ENCODE results near the gene TXN. TPM values are rescaled to one million over a fixed set of nuclear protein-coding genes. Genes with fewer than 3 reads are reported as not detected.

Gene TXN
- total RNA-seq, 2 experiments from 2014 or later: 287 to 322 TPM

GRCh38 chr9:110276781-110277180 lies 20.5 kb upstream of the TXN start:
- CTCF ChIA-PET: no interaction called here
- DNase-seq (no peak), ATAC-seq (no peak)
- Mint-ChIP-seq H3K27ac (no peak overlapping the region), H3K27me3 (peaks cover 12% of the 10 kb centered on the region), H3K4me1 (no peaks in the 10 kb centered on the region), H3K4me3 (no peak overlapping the region), H3K9me3 (ENCODE audit: low read depth) (no peaks in the 10 kb centered on the region), H3K36me3 (no peaks in the 10 kb centered on the region)

- Mint-ChIP-seq H3K27ac (no peak overlapping the region), H3K9me3 (ENCODE audit: low read depth) (no peaks in the 10 kb centered on the region), H3K27me3 (peaks cover 14% of the 10 kb centered on the region), H3K4me3 (no peak overlapping the region), H3K4me1 (no peaks in the 10 kb centered on the region), H3K36me3 (no peaks in the 10 kb centered on the region)
- CTCF ChIA-PET: no interaction called here
- DNase-seq: no peak
- ATAC-seq: no peak
Measured at GRCh38 chr9:110270211-110270995, 14.1 kb upstream of the TXN start.

GRCh38 chr9:110266795-110267194 lies 10.5 kb upstream of the TXN start:
- Mint-ChIP-seq H3K27me3 (peaks cover 22% of the 10 kb centered on the region), H3K9me3 (ENCODE audit: low read depth) (no peaks in the 10 kb centered on the region), H3K27ac (no peak overlapping the region), H3K4me1 (no peaks in the 10 kb centered on the region), H3K36me3 (no peaks in the 10 kb centered on the region), H3K4me3 (no peak overlapping the region)
- ATAC-seq: no peak
- CTCF ChIA-PET: no interaction called here
- DNase-seq: no peak

- Mint-ChIP-seq H3K27ac (no peak overlapping the region), H3K36me3 (no peaks in the 10 kb centered on the region), H3K9me3 (ENCODE audit: low read depth) (no peaks in the 10 kb centered on the region), H3K27me3 (peaks cover 24% of the 10 kb centered on the region), H3K4me1 (peaks cover 17% of the 10 kb centered on the region), H3K4me3 (no peak overlapping the region)
- CTCF ChIA-PET: no interaction called here
- DNase-seq (no peak), ATAC-seq (no peak)
Measured at GRCh38 chr9:110261632-110262031, 5.3 kb upstream of the TXN start.

- Mint-ChIP-seq H3K36me3 (no peaks in the 10 kb centered on the region), H3K4me3 (no peak overlapping the region), H3K27ac (no peak overlapping the region), H3K9me3 (ENCODE audit: low read depth) (no peaks in the 10 kb centered on the region), H3K27me3 (peaks cover 24% of the 10 kb centered on the region), H3K4me1 (peaks cover 17% of the 10 kb centered on the region)
- no peak for DNase-seq
- ATAC-seq: no peak
- CTCF ChIA-PET: no interaction called here
Measured at GRCh38 chr9:110260911-110261310, 4.6 kb upstream of the TXN start.

- CTCF ChIA-PET: no interaction called here
- no peaks in the 10 kb centered on the region for H3K9me3 Mint-ChIP-seq (ENCODE audit: low read depth)
- no peak overlapping the region for H3K27ac Mint-ChIP-seq
- H3K4me3 Mint-ChIP-seq: no peak overlapping the region
- H3K27me3 Mint-ChIP-seq: peaks cover 20% of the 10 kb centered on the region
- peaks cover 21% of the 10 kb centered on the region for H3K4me1 Mint-ChIP-seq
- ATAC-seq: no peak
- no peak for DNase-seq
- H3K36me3 Mint-ChIP-seq: peaks cover 2% of the 10 kb centered on the region
Measured at GRCh38 chr9:110259566-110259965, 3.3 kb upstream of the TXN start.

- H3K36me3 Mint-ChIP-seq: peaks cover 4% of the 10 kb centered on the region
- no peak overlapping the region for H3K27ac Mint-ChIP-seq
- no peak overlapping the region for H3K4me3 Mint-ChIP-seq
- DNase-seq: no peak
- CTCF ChIA-PET: no interaction called here
- H3K9me3 Mint-ChIP-seq (ENCODE audit: low read depth): no peaks in the 10 kb centered on the region
- ATAC-seq: no peak
- H3K27me3 Mint-ChIP-seq: peaks cover 16% of the 10 kb centered on the region
- H3K4me1 Mint-ChIP-seq: peaks cover 30% of the 10 kb centered on the region
Measured at GRCh38 chr9:110258690-110259091, 2.4 kb upstream of the TXN start.

GRCh38 chr9:110257956-110258355 lies 1.6 kb upstream of the TXN start:
- ATAC-seq: no peak
- CTCF ChIA-PET: interaction anchor here (0.7 to 1.3 kb wide), 3 partner anchors 11 to 101 kb away, joined by 3 to 4 read pairs (median 4); no protein-coding TSS in a partner anchor
- H3K9me3 Mint-ChIP-seq (ENCODE audit: low read depth): no peaks in the 10 kb centered on the region
- no peak for DNase-seq
- peak overlapping the region; percentile 97 for H3K27ac Mint-ChIP-seq
- peak overlapping the region; percentile 93 for H3K4me3 Mint-ChIP-seq
- H3K27me3 Mint-ChIP-seq: peaks cover 12% of the 10 kb centered on the region
- H3K4me1 Mint-ChIP-seq: peaks cover 38% of the 10 kb centered on the region
- peaks cover 7% of the 10 kb centered on the region for H3K36me3 Mint-ChIP-seq

GRCh38 chr9:110257097-110257841 lies 962 bp upstream of the TXN start:
- peaks cover 9% of the 10 kb centered on the region for H3K27me3 Mint-ChIP-seq
- peak overlapping the region; percentile 93 for H3K4me3 Mint-ChIP-seq
- DNase-seq (peak; percentile 46), ATAC-seq (no peak)
- H3K4me1 Mint-ChIP-seq: peaks cover 44% of the 10 kb centered on the region
- peak overlapping the region; percentile 97 for H3K27ac Mint-ChIP-seq
- H3K36me3 Mint-ChIP-seq: peaks cover 11% of the 10 kb centered on the region
- CTCF ChIA-PET: interaction anchor here (0.6 to 1.3 kb wide), 3 partner anchors 12 to 192 kb away, joined by 3 to 4 read pairs (median 4); no protein-coding TSS in a partner anchor
- H3K9me3 Mint-ChIP-seq (ENCODE audit: low read depth): no peaks in the 10 kb centered on the region

- CTCF ChIA-PET: no interaction called here
- Mint-ChIP-seq H3K36me3 (peaks cover 20% of the 10 kb centered on the region), H3K27me3 (no peaks in the 10 kb centered on the region), H3K27ac (peak overlapping the region; percentile 94), H3K4me1 (peaks cover 54% of the 10 kb centered on the region), H3K4me3 (peak overlapping the region; percentile 93), H3K9me3 (ENCODE audit: low read depth) (no peaks in the 10 kb centered on the region)
- DNase-seq: peak; percentile 73
- ATAC-seq: peak; percentile 14
Measured at GRCh38 chr9:110255463-110256379, 586 bp downstream of the TXN start.

GRCh38 chr9:110255034-110255462 lies 1.3 kb downstream of the TXN start:
- DNase-seq: peak; percentile 44
- Mint-ChIP-seq H3K4me3 (peak overlapping the region; percentile 93), H3K4me1 (peaks cover 59% of the 10 kb centered on the region), H3K9me3 (ENCODE audit: low read depth) (no peaks in the 10 kb centered on the region), H3K36me3 (peaks cover 25% of the 10 kb centered on the region), H3K27ac (peak overlapping the region; percentile 94), H3K27me3 (no peaks in the 10 kb centered on the region)
- CTCF ChIA-PET: no interaction called here
- no peak for ATAC-seq

GRCh38 chr9:110254500-110254899 lies 1.8 kb downstream of the TXN start:
- Mint-ChIP-seq H3K4me3 (peak overlapping the region; percentile 93), H3K27me3 (no peaks in the 10 kb centered on the region), H3K27ac (peak overlapping the region; percentile 94), H3K9me3 (ENCODE audit: low read depth) (no peaks in the 10 kb centered on the region), H3K36me3 (peaks cover 29% of the 10 kb centered on the region), H3K4me1 (peaks cover 61% of the 10 kb centered on the region)
- no peak for ATAC-seq
- DNase-seq: no peak
- CTCF ChIA-PET: no interaction called here

GRCh38 chr9:110252509-110253139 lies 3.7 kb downstream of the TXN start:
- DNase-seq: no peak
- CTCF ChIA-PET: no interaction called here
- H3K9me3 Mint-ChIP-seq (ENCODE audit: low read depth): no peaks in the 10 kb centered on the region
- H3K27ac Mint-ChIP-seq: peak overlapping the region; percentile 47
- peaks cover 56% of the 10 kb centered on the region for H3K4me1 Mint-ChIP-seq
- peak overlapping the region; percentile 93 for H3K4me3 Mint-ChIP-seq
- H3K27me3 Mint-ChIP-seq: no peaks in the 10 kb centered on the region
- H3K36me3 Mint-ChIP-seq: peaks cover 41% of the 10 kb centered on the region
- ATAC-seq: no peak
